GM18508 (cell line): ENCODE results near the gene IL31RA.

ENCODE experiments used
- ATAC-seq: cut with Tn5 transposase; IDR thresholded peaks from one replicate; pipeline ENCODE4 v1.9.1; 2021; ENCODE audit warnings: moderate number of reproducible peaks; ENCODE audit not compliant: insufficient read depth, unreplicated experiment

The IL31RA gene

DNA sequence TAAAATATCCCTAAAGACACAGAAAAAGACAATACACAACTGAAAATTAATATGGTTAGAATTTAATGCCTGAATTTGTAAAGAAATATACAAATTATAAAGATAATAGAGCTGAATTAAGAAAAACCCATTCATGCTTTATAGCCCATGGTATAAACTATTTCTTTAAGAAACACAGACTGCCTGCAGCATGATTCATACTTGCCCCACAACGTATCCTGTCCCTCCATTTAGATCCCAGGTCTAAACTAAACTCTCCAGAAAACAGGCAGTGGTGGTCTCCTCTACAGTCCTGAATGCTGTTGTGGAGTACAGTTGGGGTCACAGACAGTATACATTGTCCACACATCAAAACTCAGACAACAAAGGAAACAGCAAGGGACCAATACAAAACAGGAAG lies 118.8 kb downstream of the IL31RA start:
- ATAC-seq: no peak
